ENCODE data around the gene HAUS8. TPM values are rescaled to one million over a fixed set of nuclear protein-coding genes. Genes with fewer than 3 reads are reported as not detected.

The HAUS8 gene
- total and polyA plus RNA-seq, 2 of the 8 experiments (the other 6 are each of a cell fraction or from before 2014, with no cell fraction given) = 18.4 to 23.2 TPM

- WGBS, 2 experiments (ENCODE audit: extremely low coverage in 1 of 2, insufficient coverage in 1 of 2, insufficient read length in 1 of 2, insufficient replicate concordance in 2 of 2, low coverage in 1 of 2, low lambda C conversion rate in 2 of 2, missing lambda C conversion rate in 1 of 2) = 8% methylated on average over 6 of the region's 67 CpGs; no CpG with 5 or more reads in 1 of the 2 experiments
- no peaks in the 10 kb centered on the region for H3K79me1 ChIP-seq (ENCODE audit: low read depth, low read length)
- no peak within 1 kb of the TSS for H3K14ac ChIP-seq (ENCODE audit: insufficient read length)
- ChIA-PET CTCF (ENCODE audit: partially characterized antibody) (interaction anchor here (0.8 kb wide), 1 partner anchor 42 kb away, joined by 3 read pairs; no protein-coding TSS in a partner anchor), POLR2A (ENCODE audit: partially characterized antibody) (interaction anchor here (0.7 to 1.5 kb wide), 3 partner anchors 13 to 19 kb away, joined by 3 to 4 read pairs (median 3); no protein-coding TSS in a partner anchor)
- H2BK12ac ChIP-seq (ENCODE audit: low read depth, low read length) = 0 out of 2 replicates have a peak within 1 kb of the TSS, but pooled peaks have one; percentile 27
- FAIRE-seq (no peak), DNase-seq (ENCODE audit: low read depth in 1 of 2, low spot score in 2 of 2) (peak in 1 of 2 experiments; percentile 75)
- peak within 1 kb of the TSS; percentile 91 for H3K4me2 ChIP-seq (ENCODE audit: insufficient read depth in 1 of 2, low read depth in 2 of 2, low read length in 2 of 2)
- H3K36me3 ChIP-seq (ENCODE audit: control insufficient read depth in 2 of 4, insufficient read depth in 4 of 4, low read length in 3 of 4) = no peaks in the 10 kb centered on the region
- no peak within 1 kb of the TSS for H2BK120ac ChIP-seq (replicated peaks; ENCODE audit: low read depth, low read length)
- peaks cover 0 to 3% of the 10 kb centered on the region in 2 experiments; a peak in 2 of 4 replicates for H3K79me2 ChIP-seq (ENCODE audit: control insufficient read depth in 1 of 2, insufficient read depth in 2 of 2, low read length in 2 of 2)
- H3K23ac ChIP-seq (ENCODE audit: insufficient read length) = no peak within 1 kb of the TSS
- peak within 1 kb of the TSS; percentile 74 to 87 (median 82) for H3K4me3 ChIP-seq (ENCODE audit: extremely low read depth in 1 of 4, insufficient read depth in 2 of 4, low read depth in 3 of 4, low read length in 4 of 4)
- H2AFZ ChIP-seq (ENCODE audit: low read length) = no peak within 1 kb of the TSS
- H2AK5ac ChIP-seq (ENCODE audit: low read depth, low read length) = no peak within 1 kb of the TSS
- no peak within 1 kb of the TSS for H2BK5ac ChIP-seq (ENCODE audit: low read depth, low read length)
- H2BK20ac ChIP-seq (ENCODE audit: low read length) = no peak within 1 kb of the TSS
- peak within 1 kb of the TSS; percentile 72 for H3K4ac ChIP-seq (replicated peaks; ENCODE audit: insufficient read length, low read depth, low read length)
- peak within 1 kb of the TSS; percentile 60; the same call in 1 of the 2 replicates for H3K18ac ChIP-seq (ENCODE audit: extremely low read depth, low read length)
- H3K23me2 ChIP-seq (ENCODE audit: low read depth, low read length) = peaks cover 11% of the 10 kb centered on the region
- H4K8ac ChIP-seq (ENCODE audit: extremely low read depth, insufficient read depth, low read length) = peak within 1 kb of the TSS; percentile 80
- no peak within 1 kb of the TSS for H3K27ac ChIP-seq (ENCODE audit: low read depth, low read length)
- H4K91ac ChIP-seq (replicated peaks; ENCODE audit: insufficient read length, low read length) = peak within 1 kb of the TSS; percentile 73
- peak within 1 kb of the TSS; percentile 44 to 72 (median 59); a peak in 6 of 7 replicates for H3K9ac ChIP-seq (replicated peaks in 1 of 4; ENCODE audit: extremely low read depth in 1 of 4, low read depth in 3 of 4, low read length in 3 of 4)
- peaks cover 2 to 9% (median 5%) of the 10 kb centered on the region in 4 experiments; a peak in 5 of 7 replicates for H3K4me1 ChIP-seq (replicated peaks in 1 of 4; ENCODE audit: control insufficient read depth in 3 of 4, insufficient read depth in 4 of 4, low read length in 3 of 4)
- H4K20me1 ChIP-seq (replicated peaks in 1 of 2; ENCODE audit: control insufficient read depth in 1 of 2, insufficient read depth in 2 of 2, low read length in 2 of 2) = peaks cover 0 to 3% of the 10 kb centered on the region in 2 experiments
- no peak within 1 kb of the TSS for H2BK15ac ChIP-seq (ENCODE audit: low read length)
- no peak within 1 kb of the TSS for H3K56ac ChIP-seq (replicated peaks; ENCODE audit: insufficient read length, low read depth, low read length)
- peak within 1 kb of the TSS; percentile 40 for H4K5ac ChIP-seq (ENCODE audit: insufficient read length, low read depth, low read length)
- peaks cover 3 to 8% of the 10 kb centered on the region in 2 experiments for H3K9me3 ChIP-seq (ENCODE audit: insufficient read depth in 2 of 2, low read depth in 1 of 2, low read length in 1 of 2)
- peaks cover 0 to 6% (median 3%) of the 10 kb centered on the region in 4 experiments; a peak in 4 of 7 replicates for H3K27me3 ChIP-seq (replicated peaks in 1 of 4; ENCODE audit: control insufficient read depth in 3 of 4, extremely low read depth in 1 of 4, insufficient read depth in 3 of 4, low read length in 3 of 4)
- no peak for TF ChIP-seq JUN (IDR thresholded peaks at IDR 0.05; ENCODE audit: low read depth, low read length)
- TF ChIP-seq SP2 (IDR thresholded peaks at IDR 0.05; ENCODE audit: low read length) = no peak
- TF ChIP-seq POLR2A (IDR thresholded peaks at IDR 0.05; ENCODE audit: control extremely low read depth in 1 of 2, low read depth in 2 of 2, low read length in 2 of 2) = peak in 1 of 2 experiments; percentile 45; a peak in 1 of 3 replicates
- no peak for TF ChIP-seq EZH2 (IDR thresholded peaks at IDR 0.05; ENCODE audit: low read depth, low read length, severe bottlenecking)
- peak; percentile 49 for TF ChIP-seq KDM4A (IDR thresholded peaks at IDR 0.05; ENCODE audit: low read depth, low read length, severe bottlenecking)
- TF ChIP-seq, protein P1, sequence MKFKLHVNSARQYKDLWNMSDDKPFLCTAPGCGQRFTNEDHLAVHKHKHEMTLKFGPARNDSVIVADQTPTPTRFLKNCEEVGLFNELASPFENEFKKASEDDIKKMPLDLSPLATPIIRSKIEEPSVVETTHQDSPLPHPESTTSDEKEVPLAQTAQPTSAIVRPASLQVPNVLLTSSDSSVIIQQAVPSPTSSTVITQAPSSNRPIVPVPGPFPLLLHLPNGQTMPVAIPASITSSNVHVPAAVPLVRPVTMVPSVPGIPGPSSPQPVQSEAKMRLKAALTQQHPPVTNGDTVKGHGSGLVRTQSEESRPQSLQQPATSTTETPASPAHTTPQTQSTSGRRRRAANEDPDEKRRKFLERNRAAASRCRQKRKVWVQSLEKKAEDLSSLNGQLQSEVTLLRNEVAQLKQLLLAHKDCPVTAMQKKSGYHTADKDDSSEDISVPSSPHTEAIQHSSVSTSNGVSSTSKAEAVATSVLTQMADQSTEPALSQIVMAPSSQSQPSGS (IDR thresholded peaks at IDR 0.05; ENCODE audit: low read length) = no peak
- TF ChIP-seq RFX5 (IDR thresholded peaks at IDR 0.05; ENCODE audit: borderline replicate concordance, low read depth, low read length) = no peak
- TF ChIP-seq PHF8 (conservative IDR thresholded peaks at IDR 0.05; ENCODE audit: low read depth, low read length) = no peak
- TF ChIP-seq SIX5 (IDR thresholded peaks at IDR 0.05; ENCODE audit: low read depth, low read length) = no peak
Observed at GRCh38 chr19:17026706-17027534, 48.3 kb downstream of the HAUS8 start, which contains the start of gene CPAMD8. Gene CPAMD8, minus strand, starts transcription at chr19:17026810. Its CDS starts 168 bp downstream, at chr19:17026642.

Measured in H1 (cell line).